ENCODE results near the gene ADAMTS1.

The ADAMTS1 gene

GRCh38 chr21:26812173-26812572 is 33.0 kb downstream of the ADAMTS1 start:
- no peak for DNase-seq (ENCODE audit: low read depth)

DNA sequence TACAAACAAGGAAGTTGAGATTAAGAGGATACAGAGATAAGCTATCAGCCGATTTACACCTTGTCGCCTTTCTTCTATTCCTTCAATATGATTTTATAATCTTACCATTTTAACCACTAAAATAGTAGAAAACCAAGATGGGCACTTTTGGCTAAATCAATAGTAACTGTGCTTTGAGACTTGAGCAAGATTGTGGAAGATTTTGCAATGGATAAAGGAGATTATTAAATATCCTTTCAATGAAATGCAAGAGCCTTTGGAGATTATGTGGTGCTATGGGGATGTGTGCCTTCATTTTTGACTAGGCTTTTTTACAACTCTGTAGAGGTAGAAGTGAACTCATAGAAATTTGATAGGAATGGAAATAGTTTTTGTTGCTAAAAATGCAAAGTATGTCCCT is 33.7 kb downstream of the ADAMTS1 start:
- no peak for DNase-seq (ENCODE audit: low read depth)

- DNase-seq (ENCODE audit: low read depth): no peak
These were observed 34.4 kb downstream of the ADAMTS1 start for GRCh38 chr21:26810676-26811415.

- no peak for DNase-seq (ENCODE audit: low read depth)
These were observed 34.9 kb downstream of the ADAMTS1 start for GRCh38 chr21:26810266-26810665.

- DNase-seq (ENCODE audit: low read depth): no peak
These were observed 35.5 kb downstream of the ADAMTS1 start for GRCh38 chr21:26809745-26810144.

- DNase-seq (ENCODE audit: low read depth): no peak
These were observed 38.4 kb downstream of the ADAMTS1 start for GRCh38 chr21:26806801-26807295.

DNA sequence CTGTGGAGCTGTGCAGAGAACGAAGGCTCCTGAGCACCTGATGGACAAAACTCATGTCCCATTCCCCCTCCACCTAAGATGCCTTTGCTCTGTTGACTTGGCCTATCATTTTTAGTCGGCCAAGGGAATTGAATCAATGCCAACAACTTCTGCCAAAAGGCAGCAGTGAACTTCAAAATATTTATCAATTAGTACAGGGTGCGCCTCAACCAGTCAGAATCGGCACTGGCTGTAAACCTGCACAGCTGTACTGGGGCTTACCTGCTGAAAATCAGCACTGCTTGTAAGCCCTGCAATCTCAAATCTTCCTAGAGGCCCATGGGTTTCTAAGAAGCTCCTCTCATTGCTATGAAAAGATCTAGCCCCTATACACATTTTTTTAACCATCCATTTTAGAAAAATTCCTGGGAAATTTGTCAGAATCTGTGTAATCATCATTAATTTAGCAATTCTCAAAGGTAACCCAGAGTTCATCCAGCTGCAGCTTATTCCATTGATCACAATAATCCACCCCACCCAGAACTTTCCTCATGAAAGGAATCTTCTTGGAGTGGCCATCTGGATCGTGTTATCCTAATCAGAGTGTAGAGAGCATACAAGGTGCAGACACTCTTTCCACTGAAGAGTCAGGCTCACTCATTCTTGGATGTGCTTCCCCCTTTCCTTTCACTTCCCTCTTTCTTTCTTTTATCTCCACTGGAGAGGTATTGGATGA is 40.2 kb downstream of the ADAMTS1 start:
- DNase-seq (ENCODE audit: low read depth): no peak

- DNase-seq (ENCODE audit: low read depth): no peak
These were observed 43.7 kb downstream of the ADAMTS1 start for GRCh38 chr21:26801498-26801897.

DNA sequence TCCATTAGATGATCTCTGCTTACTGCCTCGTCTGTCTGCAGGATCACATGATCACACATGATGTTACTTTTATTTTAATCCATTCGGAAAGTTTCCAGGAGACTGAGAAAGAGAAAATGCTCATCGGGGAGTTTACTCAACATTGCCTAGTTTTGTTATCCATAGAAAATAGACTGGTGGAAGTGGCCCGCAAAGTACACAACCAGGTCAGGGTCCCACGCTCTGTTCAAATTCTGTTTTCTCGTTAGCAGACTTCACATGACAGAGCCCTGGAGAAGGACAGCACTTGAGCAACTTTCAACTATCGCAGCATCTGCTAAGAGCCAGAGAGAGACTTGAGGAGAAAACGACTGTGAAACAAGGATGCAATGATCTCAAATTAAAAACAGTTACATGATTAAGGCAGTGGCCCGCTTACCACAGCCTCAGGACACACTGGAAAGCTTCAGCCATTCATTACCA is 44.2 kb downstream of the ADAMTS1 start:
- no peak for DNase-seq (ENCODE audit: low read depth)

- no peak for DNase-seq (ENCODE audit: low read depth)
These were observed 44.8 kb downstream of the ADAMTS1 start for GRCh38 chr21:26800455-26800854.

- no peak for DNase-seq (ENCODE audit: low read depth)
These were observed 45.2 kb downstream of the ADAMTS1 start for GRCh38 chr21:26800001-26800400.

- no peak for DNase-seq (ENCODE audit: low read depth)
These were observed 46.1 kb downstream of the ADAMTS1 start for GRCh38 chr21:26798856-26799751.

- no peak for DNase-seq (ENCODE audit: low read depth)
These were observed 47.2 kb downstream of the ADAMTS1 start for GRCh38 chr21:26797878-26798456.

DNA sequence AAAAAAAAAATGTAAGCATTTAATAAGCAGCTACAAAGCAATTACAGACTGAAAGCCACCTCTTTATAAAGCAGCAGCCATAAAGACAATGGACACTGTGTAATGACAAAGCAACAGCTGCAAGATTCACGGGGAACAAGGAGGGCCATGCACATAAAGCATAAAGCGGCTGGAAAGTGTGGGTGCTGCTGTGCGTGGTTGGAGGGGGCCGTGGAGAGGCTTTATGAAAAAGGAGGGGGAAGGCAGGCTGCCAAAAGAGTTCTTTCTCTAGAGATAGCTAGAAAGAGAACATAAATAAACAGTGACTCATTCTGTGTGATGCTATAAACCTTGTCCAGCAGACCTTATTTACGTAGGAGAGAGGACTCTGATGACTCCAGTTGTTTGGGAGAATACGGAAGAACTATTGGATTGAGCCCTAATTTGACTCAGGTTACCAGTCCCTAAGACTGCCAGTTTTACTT is 49.3 kb downstream of the ADAMTS1 start:
- DNase-seq (ENCODE audit: low read depth): no peak

GRCh38 chr21:26795412-26795805 is 49.8 kb downstream of the ADAMTS1 start:
- no peak for DNase-seq (ENCODE audit: low read depth)

- DNase-seq (ENCODE audit: low read depth): no peak
These were observed 50.4 kb downstream of the ADAMTS1 start for GRCh38 chr21:26794597-26795411.

DNA sequence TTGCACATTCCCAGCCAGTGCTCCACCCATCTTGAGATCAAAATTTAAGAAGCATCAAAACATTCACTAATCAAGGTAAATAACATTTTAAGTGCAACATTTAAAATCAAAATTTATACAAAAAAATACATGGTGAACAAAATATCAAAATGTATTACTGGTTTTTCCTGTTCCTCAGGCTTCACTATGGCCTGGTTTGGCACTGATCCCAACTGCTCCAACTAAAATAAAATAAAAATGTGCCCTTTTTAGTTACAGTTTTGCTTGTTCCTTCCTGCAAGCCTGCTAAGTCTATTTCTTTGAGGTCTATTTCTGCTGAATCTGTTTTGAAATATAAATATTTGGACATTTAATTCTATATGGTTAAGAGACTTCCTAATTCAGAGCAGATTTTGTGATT is 54.9 kb downstream of the ADAMTS1 start:
- no peak for DNase-seq (ENCODE audit: low read depth)

GRCh38 chr21:26788790-26789189 is 56.4 kb downstream of the ADAMTS1 start:
- DNase-seq (ENCODE audit: low read depth): no peak

All from stimulated activated CD8-positive, alpha-beta memory T cell treated with anti-CD3 and anti-CD28 coated beads, Interleukin-7, amount 100 ng/mL, for 24 hours (primary cell).